Measurements from ENCODE around the gene GPR146. TPM values are rescaled to one million over a fixed set of nuclear protein-coding genes. Genes with fewer than 3 reads are reported as not detected.

GPR146 gene
- total and polyA plus RNA-seq, 2 experiments from 2014 or later: 2.6 to 5.2 TPM

- no peaks in the 10 kb centered on the region for H3K36me3 ChIP-seq (replicated peaks; ENCODE audit: insufficient read depth, low read depth)
- peak overlapping the region; percentile 74 for H3K27ac ChIP-seq
- peaks cover 32% of the 10 kb centered on the region for H3K4me1 ChIP-seq (ENCODE audit: insufficient read depth)
- no peak for DNase-seq (ENCODE audit: low spot score)
- no peak for TF ChIP-seq CTCF (IDR thresholded peaks at IDR 0.05; ENCODE audit: poor library complexity)
- no peak for TF ChIP-seq EZH2phosphoT487 (IDR thresholded peaks at IDR 0.05; ENCODE audit: low read depth, severe bottlenecking, unreplicated experiment)
- no peak for TF ChIP-seq EZH2 (IDR thresholded peaks at IDR 0.05; ENCODE audit: borderline replicate concordance)
- no peaks in the 10 kb centered on the region for H3K27me3 ChIP-seq
- peak overlapping the region; percentile 62 for H2AFZ ChIP-seq
- WGBS (ENCODE audit: low lambda C conversion rate, missing lambda C conversion rate): 36% methylated on average over 6 of the region's 6 CpGs
- H3K9me3 ChIP-seq (ENCODE audit: low read depth): no peaks in the 10 kb centered on the region
- peak overlapping the region; percentile 92 for H3K4me2 ChIP-seq
- H4K20me1 ChIP-seq (ENCODE audit: insufficient read depth, poor library complexity, severe bottlenecking): no peaks in the 10 kb centered on the region
- no peaks in the 10 kb centered on the region for H3K9me2 ChIP-seq (replicated peaks; ENCODE audit: insufficient read depth)
- H3K79me2 ChIP-seq: peaks cover 2% of the 10 kb centered on the region
- H3K4me3 ChIP-seq: peak overlapping the region; percentile 55
These were observed 43.1 kb downstream of the GPR146 start for GRCh38 chr7:1087465-1087814.

GRCh38 chr7:1087952-1088920 is 43.9 kb downstream of the GPR146 start, which contains the start of gene GPER1:
TSS of gene GPER1 (plus strand) at chr7:1088113. CDS start at chr7:1091729, 3,616 bp downstream.
- H3K4me1 ChIP-seq (ENCODE audit: insufficient read depth): peaks cover 35% of the 10 kb centered on the region
- peak within 1 kb of the TSS; percentile 74 for H3K27ac ChIP-seq
- no peaks in the 10 kb centered on the region for H3K9me2 ChIP-seq (replicated peaks; ENCODE audit: insufficient read depth)
- WGBS (ENCODE audit: low lambda C conversion rate, missing lambda C conversion rate): 46% methylated on average over 27 of the region's 28 CpGs
- no peaks in the 10 kb centered on the region for H4K20me1 ChIP-seq (ENCODE audit: insufficient read depth, poor library complexity, severe bottlenecking)
- H3K27me3 ChIP-seq: no peaks in the 10 kb centered on the region
- H2AFZ ChIP-seq: peak within 1 kb of the TSS; percentile 62
- no peaks in the 10 kb centered on the region for H3K9me3 ChIP-seq (ENCODE audit: low read depth)
- no peaks in the 10 kb centered on the region for H3K36me3 ChIP-seq (replicated peaks; ENCODE audit: insufficient read depth, low read depth)
- TF ChIP-seq EZH2 (IDR thresholded peaks at IDR 0.05; ENCODE audit: borderline replicate concordance) (no peak), EZH2phosphoT487 (IDR thresholded peaks at IDR 0.05; ENCODE audit: low read depth, severe bottlenecking, unreplicated experiment) (no peak), CTCF (IDR thresholded peaks at IDR 0.05; ENCODE audit: poor library complexity) (no peak)
- H3K79me2 ChIP-seq: peaks cover 2% of the 10 kb centered on the region
- DNase-seq (ENCODE audit: low spot score): peak; percentile 81
- peak within 1 kb of the TSS; percentile 55 for H3K4me3 ChIP-seq
- peak within 1 kb of the TSS; percentile 92 for H3K4me2 ChIP-seq

DNA sequence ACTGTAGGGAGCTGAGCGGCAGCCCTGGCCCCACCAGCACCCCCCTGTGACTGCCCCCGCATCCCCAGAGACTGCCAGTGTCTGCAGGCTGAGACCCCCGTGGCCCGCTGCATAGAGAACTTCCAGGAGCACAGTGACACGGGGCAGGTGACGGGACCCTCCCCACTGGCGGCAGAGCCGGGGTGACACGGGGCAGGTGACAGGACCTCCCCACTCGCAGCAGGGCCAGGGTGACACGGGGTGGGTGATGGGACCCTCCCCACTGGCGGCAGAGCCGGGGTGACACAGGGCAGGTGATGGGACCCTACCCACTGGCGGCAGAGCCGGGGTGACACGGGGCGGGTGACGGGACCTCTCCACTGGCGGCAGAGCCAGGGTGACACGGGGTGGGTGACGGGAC is 45.9 kb downstream of the GPR146 start:
- no peaks in the 10 kb centered on the region for H4K20me1 ChIP-seq (ENCODE audit: insufficient read depth, poor library complexity, severe bottlenecking)
- H3K36me3 ChIP-seq (replicated peaks; ENCODE audit: insufficient read depth, low read depth): no peaks in the 10 kb centered on the region
- no peaks in the 10 kb centered on the region for H3K9me3 ChIP-seq (ENCODE audit: low read depth)
- H3K4me3 ChIP-seq: no peak overlapping the region
- TF ChIP-seq EZH2 (IDR thresholded peaks at IDR 0.05; ENCODE audit: borderline replicate concordance): no peak
- TF ChIP-seq CTCF (IDR thresholded peaks at IDR 0.05; ENCODE audit: poor library complexity): no peak
- TF ChIP-seq EZH2phosphoT487 (IDR thresholded peaks at IDR 0.05; ENCODE audit: low read depth, severe bottlenecking, unreplicated experiment): no peak
- H3K4me2 ChIP-seq: no peak overlapping the region
- no peak overlapping the region for H3K27ac ChIP-seq
- H2AFZ ChIP-seq: no peak overlapping the region
- H3K4me1 ChIP-seq (ENCODE audit: insufficient read depth): peaks cover 35% of the 10 kb centered on the region
- H3K27me3 ChIP-seq: no peaks in the 10 kb centered on the region
- H3K79me2 ChIP-seq: peaks cover 2% of the 10 kb centered on the region
- H3K9me2 ChIP-seq (replicated peaks; ENCODE audit: insufficient read depth): no peaks in the 10 kb centered on the region
- 98% methylated on average over 21 of the region's 21 CpGs for WGBS (ENCODE audit: low lambda C conversion rate, missing lambda C conversion rate)
- no peak for DNase-seq (ENCODE audit: low spot score)
